AG10803 (cell line): ENCODE measurements around the gene C19orf81.
"Not testable (repeated sequence)": the region's sequence is repeated elsewhere in the genome, so short reads cannot be mapped to it uniquely, and the experiment has no call there.

ENCODE experiments used
- DNase-seq: peaks from one replicate; pipeline ENCODE4 v3.0.0; 2010; ENCODE audit warnings: low read depth
- H3K4me3 ChIP-seq: 2 replicates; pipeline ENCODE4 v1.5.1; 2011; ENCODE audit warnings: mild to moderate bottlenecking, low read length, control low read depth
- TF ChIP-seq, protein P1 (sequence below): conservative IDR thresholded peaks from 2 replicates; pipeline ENCODE4 v1.5.1; 2011; ENCODE audit warnings: mild to moderate bottlenecking, low read length, control low read depth, inconsistent platforms

C19orf81 gene

DNA sequence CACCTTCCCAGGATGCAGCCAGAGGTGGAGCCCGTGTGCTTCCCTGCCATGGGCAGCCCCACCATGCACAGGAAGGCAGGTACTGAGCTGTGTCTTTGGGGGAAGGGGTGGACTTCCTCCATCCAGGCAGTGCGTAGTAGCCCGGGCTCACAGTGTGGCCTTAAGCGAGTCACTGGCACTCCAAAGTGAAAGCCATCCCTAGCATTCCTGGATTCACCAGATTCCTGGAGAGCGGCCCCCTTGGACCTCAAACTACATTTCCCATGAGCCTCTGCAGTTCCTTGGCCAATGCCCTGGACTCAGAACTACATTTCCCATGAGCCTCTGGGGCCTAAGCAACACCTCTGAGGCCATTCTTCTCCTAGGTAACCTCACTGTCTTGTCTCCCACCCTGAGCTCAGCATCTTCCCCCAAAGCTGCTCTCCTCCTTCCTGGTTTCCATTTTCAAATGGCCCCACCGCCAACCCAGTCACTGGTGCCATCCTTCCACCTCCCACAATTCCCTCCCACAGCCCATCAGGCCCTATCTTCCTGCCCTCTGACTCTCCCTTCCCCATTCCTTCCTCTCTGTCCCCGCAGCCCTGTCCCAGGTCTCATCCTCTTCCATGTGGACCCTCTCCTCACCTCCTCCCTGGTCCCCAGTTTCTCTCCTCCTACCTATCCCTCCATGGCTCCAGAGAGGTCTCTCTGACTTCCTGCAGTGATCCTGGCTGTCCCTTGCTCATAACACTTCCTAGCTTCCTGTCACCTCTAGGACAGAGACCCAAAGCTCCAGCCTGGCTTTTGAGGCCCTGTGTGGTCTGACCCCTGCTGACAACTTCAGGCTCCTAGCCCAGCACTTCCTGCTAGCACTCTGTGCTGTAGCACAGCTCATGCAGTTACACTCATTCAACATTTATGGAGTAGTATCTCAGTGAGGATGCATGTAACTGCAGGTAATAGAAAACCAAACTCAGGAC lies at the start of gene C19orf81:
Gene C19orf81, plus strand, starts transcription at position 13 of the 959 bp plus-strand sequence. Its CDS starts 0 bp downstream, at position 13.
- DNase-seq, result no peak
- H3K4me3 ChIP-seq, result no peak within 1 kb of the TSS
- TF ChIP-seq, protein P1, sequence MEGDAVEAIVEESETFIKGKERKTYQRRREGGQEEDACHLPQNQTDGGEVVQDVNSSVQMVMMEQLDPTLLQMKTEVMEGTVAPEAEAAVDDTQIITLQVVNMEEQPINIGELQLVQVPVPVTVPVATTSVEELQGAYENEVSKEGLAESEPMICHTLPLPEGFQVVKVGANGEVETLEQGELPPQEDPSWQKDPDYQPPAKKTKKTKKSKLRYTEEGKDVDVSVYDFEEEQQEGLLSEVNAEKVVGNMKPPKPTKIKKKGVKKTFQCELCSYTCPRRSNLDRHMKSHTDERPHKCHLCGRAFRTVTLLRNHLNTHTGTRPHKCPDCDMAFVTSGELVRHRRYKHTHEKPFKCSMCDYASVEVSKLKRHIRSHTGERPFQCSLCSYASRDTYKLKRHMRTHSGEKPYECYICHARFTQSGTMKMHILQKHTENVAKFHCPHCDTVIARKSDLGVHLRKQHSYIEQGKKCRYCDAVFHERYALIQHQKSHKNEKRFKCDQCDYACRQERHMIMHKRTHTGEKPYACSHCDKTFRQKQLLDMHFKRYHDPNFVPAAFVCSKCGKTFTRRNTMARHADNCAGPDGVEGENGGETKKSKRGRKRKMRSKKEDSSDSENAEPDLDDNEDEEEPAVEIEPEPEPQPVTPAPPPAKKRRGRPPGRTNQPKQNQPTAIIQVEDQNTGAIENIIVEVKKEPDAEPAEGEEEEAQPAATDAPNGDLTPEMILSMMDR, result no peak

DNA sequence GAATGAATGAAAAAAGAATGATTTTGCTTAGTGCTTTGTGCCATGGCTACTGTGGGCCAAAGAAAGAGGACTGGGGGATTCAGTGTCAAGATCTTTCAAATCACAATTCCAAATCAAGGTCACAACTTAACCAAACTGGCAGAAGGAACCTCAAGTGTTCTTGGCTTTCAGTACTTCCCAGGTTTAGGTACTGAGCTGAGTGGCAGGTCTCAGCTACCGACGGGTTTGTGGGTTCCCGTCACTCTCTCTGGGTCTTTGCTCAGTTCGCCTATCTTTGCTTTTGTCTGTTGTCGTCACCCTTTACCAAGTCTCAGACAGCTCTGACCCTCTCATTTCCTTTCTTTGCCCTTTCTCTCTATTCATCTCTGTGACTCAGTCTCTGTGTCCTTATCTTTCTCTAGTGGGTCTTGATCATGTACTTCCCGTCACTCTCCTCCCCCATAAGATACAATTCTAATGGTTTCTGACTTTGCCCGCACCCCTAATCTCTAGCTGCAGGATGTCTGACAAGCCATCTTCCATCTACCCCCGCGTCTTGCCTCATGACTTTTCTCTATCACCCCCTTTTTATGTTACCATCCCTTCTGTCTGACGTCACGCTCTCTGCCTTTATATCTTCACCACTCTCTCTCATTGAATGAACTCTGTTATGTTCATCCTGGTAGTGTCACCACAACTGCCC lies 47.7 kb upstream of the C19orf81 start:
- TF ChIP-seq, protein P1, result no peak
- no peak for DNase-seq
- H3K4me3 ChIP-seq, result no peak overlapping the region

GRCh38 chr19:50602089-50602422 lies 47.2 kb upstream of the C19orf81 start:
- no peak overlapping the region for H3K4me3 ChIP-seq
- TF ChIP-seq, protein P1, result no peak
- no peak for DNase-seq

DNA sequence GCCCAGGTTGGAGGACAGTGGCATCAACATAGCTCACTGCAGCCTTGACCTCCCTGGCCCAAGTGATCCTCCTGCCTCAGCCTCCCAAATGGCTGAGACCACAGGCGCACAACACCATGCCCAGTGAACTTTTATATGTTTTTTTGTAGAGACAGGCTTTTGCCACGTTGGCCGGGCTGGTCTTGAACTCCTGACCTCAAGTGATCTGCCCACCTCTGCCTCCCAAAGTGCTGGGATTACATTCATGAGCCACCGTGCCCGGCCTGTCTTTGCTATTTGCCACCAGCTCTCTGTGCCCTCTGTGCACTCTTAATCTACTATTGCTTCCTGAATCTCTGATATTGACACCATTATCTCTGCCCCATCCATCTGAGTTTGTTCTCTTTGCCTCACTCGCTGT lies 46.7 kb upstream of the C19orf81 start:
- H3K4me3 ChIP-seq, result no peak overlapping the region
- no peak for DNase-seq
- TF ChIP-seq, protein P1, result no peak

DNA sequence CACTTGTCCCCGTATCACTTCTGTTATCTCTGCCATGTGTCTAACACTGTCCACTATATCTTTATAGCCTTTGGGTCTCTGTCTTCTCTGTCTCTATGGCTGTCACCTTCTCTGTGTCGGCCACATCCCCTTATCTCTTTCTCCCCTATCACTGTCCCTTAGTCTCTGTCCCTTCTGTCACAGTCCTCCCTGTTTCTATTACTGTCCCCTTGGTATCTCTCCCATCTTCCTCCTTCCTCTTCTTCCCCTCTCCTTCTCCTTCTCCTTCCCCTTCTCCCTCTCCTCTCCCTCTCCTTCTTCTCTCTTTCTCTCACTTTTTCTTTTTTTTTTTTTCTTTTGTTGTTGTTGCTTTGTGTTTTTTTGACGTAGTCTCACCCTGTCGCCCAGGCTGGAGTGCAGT lies 46.3 kb upstream of the C19orf81 start:
- TF ChIP-seq, protein P1, result no peak
- DNase-seq, result no peak

GRCh38 chr19:50604264-50605073 lies 44.8 kb upstream of the C19orf81 start:
- DNase-seq, result not testable (repeated sequence)

More for the DNA sequence above, 46.3 kb upstream of the C19orf81 start:
- H3K4me3 ChIP-seq, result no peak overlapping the region

DNA sequence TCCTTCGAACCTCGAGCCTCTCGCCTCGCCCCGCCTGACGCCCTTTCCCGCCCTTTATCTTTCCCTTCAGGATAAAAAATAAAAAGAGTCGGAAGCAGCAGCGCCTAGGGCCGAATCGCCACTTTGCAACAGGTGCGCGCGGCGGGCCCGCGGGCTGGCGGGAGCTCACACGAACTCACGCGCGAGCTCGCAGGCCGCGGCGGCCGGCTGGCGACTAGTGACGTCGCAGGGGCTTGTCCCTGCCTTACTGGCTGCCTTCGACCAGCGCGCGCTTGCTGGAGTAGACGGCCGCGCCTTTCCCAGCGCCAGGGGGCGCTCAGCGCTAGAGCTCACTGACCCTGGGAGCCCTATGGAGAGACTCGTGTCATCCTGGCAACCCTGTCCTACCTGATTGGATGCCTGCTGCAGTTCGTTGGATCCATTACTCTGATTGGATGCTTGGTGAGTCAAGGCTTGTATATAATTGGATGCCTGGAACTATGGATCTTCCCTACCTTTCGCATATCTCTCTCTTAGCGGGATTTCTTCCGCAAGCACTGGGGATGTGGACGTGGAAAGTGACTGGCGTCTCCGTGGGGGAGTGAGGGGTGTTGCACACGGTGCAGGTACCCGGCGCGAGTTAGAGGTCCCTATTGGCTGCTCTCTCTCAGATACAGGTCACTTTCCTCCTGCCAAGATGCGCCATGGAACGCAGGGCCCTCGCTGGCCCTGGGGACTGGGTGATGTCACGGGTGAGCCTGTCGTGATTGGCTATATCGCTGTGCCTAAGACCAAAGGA lies 43.0 kb upstream of the C19orf81 start:
- H3K4me3 ChIP-seq, DNase-seq: not testable (repeated sequence)

More at GRCh38 chr19:50604264-50605073, 44.8 kb upstream of the C19orf81 start:
- H3K4me3 ChIP-seq, result not testable (repeated sequence)
